ENCODE data around the gene BDNF.
"Not testable (repeated sequence)": the region's sequence is repeated elsewhere in the genome, so short reads cannot be mapped to it uniquely, and the experiment has no call there.

Gene BDNF

GRCh38 chr11:27651711-27652110 lies 48.5 kb downstream of the BDNF start:
- no peaks in the 10 kb centered on the region for H3K9me3 ChIP-seq (ENCODE audit: control insufficient read depth in 2 of 2, low read length in 2 of 2)
- no peaks in the 10 kb centered on the region for H3K36me3 ChIP-seq (ENCODE audit: control insufficient read depth in 2 of 2, insufficient read depth in 2 of 2, low read length in 2 of 2)
- H3K4me1 ChIP-seq (ENCODE audit: control insufficient read depth in 2 of 2, insufficient read depth in 2 of 2, low read length in 2 of 2): no peaks in the 10 kb centered on the region
- H3K4me3 ChIP-seq (ENCODE audit: low read length in 2 of 2): no peak overlapping the region
- H3K27me3 ChIP-seq (ENCODE audit: control insufficient read depth in 2 of 2, insufficient read depth in 2 of 2, low read length in 2 of 2): no peaks in the 10 kb centered on the region
- H3K27ac ChIP-seq (ENCODE audit: low read depth in 2 of 2, low read length in 2 of 2): no peak overlapping the region
- H3K9ac ChIP-seq (ENCODE audit: low read depth in 1 of 2, low read length in 2 of 2): no peak overlapping the region

- Histone ChIP-seq H3K27ac (ENCODE audit: low read depth in 2 of 2, low read length in 2 of 2) (no peak overlapping the region), H3K9me3 (ENCODE audit: control insufficient read depth in 2 of 2, low read length in 2 of 2) (no peaks in the 10 kb centered on the region), H3K9ac (ENCODE audit: low read depth in 1 of 2, low read length in 2 of 2) (no peak overlapping the region), H3K4me1 (ENCODE audit: control insufficient read depth in 2 of 2, insufficient read depth in 2 of 2, low read length in 2 of 2) (no peaks in the 10 kb centered on the region), H3K27me3 (ENCODE audit: control insufficient read depth in 2 of 2, insufficient read depth in 2 of 2, low read length in 2 of 2) (no peaks in the 10 kb centered on the region), H3K4me3 (ENCODE audit: low read length in 2 of 2) (no peak overlapping the region), H3K36me3 (ENCODE audit: control insufficient read depth in 2 of 2, insufficient read depth in 2 of 2, low read length in 2 of 2) (no peaks in the 10 kb centered on the region)
Observed at GRCh38 chr11:27650988-27651387, 49.3 kb downstream of the BDNF start.

GRCh38 chr11:27649800-27650199 lies 50.5 kb downstream of the BDNF start:
- Histone ChIP-seq H3K9me3 (ENCODE audit: control insufficient read depth in 2 of 2, low read length in 2 of 2) (no peaks in the 10 kb centered on the region), H3K9ac (ENCODE audit: low read depth in 1 of 2, low read length in 2 of 2) (no peak overlapping the region), H3K36me3 (ENCODE audit: control insufficient read depth in 2 of 2, insufficient read depth in 2 of 2, low read length in 2 of 2) (no peaks in the 10 kb centered on the region), H3K27ac (ENCODE audit: low read depth in 2 of 2, low read length in 2 of 2) (no peak overlapping the region), H3K4me3 (ENCODE audit: low read length in 2 of 2) (no peak overlapping the region), H3K4me1 (ENCODE audit: control insufficient read depth in 2 of 2, insufficient read depth in 2 of 2, low read length in 2 of 2) (no peaks in the 10 kb centered on the region), H3K27me3 (ENCODE audit: control insufficient read depth in 2 of 2, insufficient read depth in 2 of 2, low read length in 2 of 2) (no peaks in the 10 kb centered on the region)

GRCh38 chr11:27648840-27649239 lies 51.4 kb downstream of the BDNF start:
- Histone ChIP-seq H3K36me3 (ENCODE audit: control insufficient read depth in 2 of 2, insufficient read depth in 2 of 2, low read length in 2 of 2) (no peaks in the 10 kb centered on the region), H3K4me3 (ENCODE audit: low read length in 2 of 2) (no peak overlapping the region), H3K4me1 (ENCODE audit: control insufficient read depth in 2 of 2, insufficient read depth in 2 of 2, low read length in 2 of 2) (no peaks in the 10 kb centered on the region), H3K9me3 (ENCODE audit: control insufficient read depth in 2 of 2, low read length in 2 of 2) (no peaks in the 10 kb centered on the region), H3K9ac (ENCODE audit: low read depth in 1 of 2, low read length in 2 of 2) (no peak overlapping the region), H3K27ac (ENCODE audit: low read depth in 2 of 2, low read length in 2 of 2) (no peak overlapping the region), H3K27me3 (ENCODE audit: control insufficient read depth in 2 of 2, insufficient read depth in 2 of 2, low read length in 2 of 2) (no peaks in the 10 kb centered on the region)

- H3K4me1 ChIP-seq (ENCODE audit: control insufficient read depth in 2 of 2, insufficient read depth in 2 of 2, low read length in 2 of 2): no peaks in the 10 kb centered on the region
- no peak overlapping the region for H3K4me3 ChIP-seq (ENCODE audit: low read length in 2 of 2)
- no peaks in the 10 kb centered on the region for H3K9me3 ChIP-seq (ENCODE audit: control insufficient read depth in 2 of 2, low read length in 2 of 2)
- H3K9ac ChIP-seq (ENCODE audit: low read depth in 1 of 2, low read length in 2 of 2): no peak overlapping the region
- no peak overlapping the region for H3K27ac ChIP-seq (ENCODE audit: low read depth in 2 of 2, low read length in 2 of 2)
- no peaks in the 10 kb centered on the region for H3K36me3 ChIP-seq (ENCODE audit: control insufficient read depth in 2 of 2, insufficient read depth in 2 of 2, low read length in 2 of 2)
- H3K27me3 ChIP-seq (ENCODE audit: control insufficient read depth in 2 of 2, insufficient read depth in 2 of 2, low read length in 2 of 2): no peaks in the 10 kb centered on the region
Observed at GRCh38 chr11:27646051-27646818, 54.0 kb downstream of the BDNF start.

- Histone ChIP-seq H3K4me3 (ENCODE audit: low read length in 2 of 2) (no peak overlapping the region), H3K36me3 (ENCODE audit: control insufficient read depth in 2 of 2, insufficient read depth in 2 of 2, low read length in 2 of 2) (no peaks in the 10 kb centered on the region), H3K27me3 (ENCODE audit: control insufficient read depth in 2 of 2, insufficient read depth in 2 of 2, low read length in 2 of 2) (no peaks in the 10 kb centered on the region), H3K9ac (ENCODE audit: low read depth in 1 of 2, low read length in 2 of 2) (no peak overlapping the region), H3K27ac (ENCODE audit: low read depth in 2 of 2, low read length in 2 of 2) (no peak overlapping the region), H3K4me1 (ENCODE audit: control insufficient read depth in 2 of 2, insufficient read depth in 2 of 2, low read length in 2 of 2) (no peaks in the 10 kb centered on the region), H3K9me3 (ENCODE audit: control insufficient read depth in 2 of 2, low read length in 2 of 2) (no peaks in the 10 kb centered on the region)
Observed at GRCh38 chr11:27642954-27643353, 57.3 kb downstream of the BDNF start.

GRCh38 chr11:27640954-27641353 lies 59.3 kb downstream of the BDNF start:
- Histone ChIP-seq H3K36me3 (ENCODE audit: control insufficient read depth in 2 of 2, insufficient read depth in 2 of 2, low read length in 2 of 2) (no peaks in the 10 kb centered on the region), H3K27me3 (ENCODE audit: control insufficient read depth in 2 of 2, insufficient read depth in 2 of 2, low read length in 2 of 2) (no peaks in the 10 kb centered on the region), H3K9me3 (ENCODE audit: control insufficient read depth in 2 of 2, low read length in 2 of 2) (no peaks in the 10 kb centered on the region), H3K4me3 (ENCODE audit: low read length in 2 of 2) (no peak overlapping the region), H3K9ac (ENCODE audit: low read depth in 1 of 2, low read length in 2 of 2) (no peak overlapping the region), H3K4me1 (ENCODE audit: control insufficient read depth in 2 of 2, insufficient read depth in 2 of 2, low read length in 2 of 2) (no peaks in the 10 kb centered on the region), H3K27ac (ENCODE audit: low read depth in 2 of 2, low read length in 2 of 2) (no peak overlapping the region)

- Histone ChIP-seq H3K27me3 (ENCODE audit: control insufficient read depth in 2 of 2, insufficient read depth in 2 of 2, low read length in 2 of 2) (no peaks in the 10 kb centered on the region), H3K4me1 (ENCODE audit: control insufficient read depth in 2 of 2, insufficient read depth in 2 of 2, low read length in 2 of 2) (no peaks in the 10 kb centered on the region), H3K27ac (ENCODE audit: low read depth in 2 of 2, low read length in 2 of 2) (no peak overlapping the region), H3K9ac (ENCODE audit: low read depth in 1 of 2, low read length in 2 of 2) (no peak overlapping the region), H3K4me3 (ENCODE audit: low read length in 2 of 2) (no peak overlapping the region), H3K36me3 (ENCODE audit: control insufficient read depth in 2 of 2, insufficient read depth in 2 of 2, low read length in 2 of 2) (no peaks in the 10 kb centered on the region), H3K9me3 (ENCODE audit: control insufficient read depth in 2 of 2, low read length in 2 of 2) (no peaks in the 10 kb centered on the region)
Observed at GRCh38 chr11:27635567-27636037, 64.7 kb downstream of the BDNF start.

GRCh38 chr11:27634776-27635175 lies 65.5 kb downstream of the BDNF start:
- H3K4me3 ChIP-seq (ENCODE audit: low read length in 2 of 2); H3K9ac ChIP-seq (ENCODE audit: low read depth in 1 of 2, low read length in 2 of 2); H3K36me3 ChIP-seq (ENCODE audit: control insufficient read depth in 2 of 2, insufficient read depth in 2 of 2, low read length in 2 of 2); H3K4me1 ChIP-seq (ENCODE audit: control insufficient read depth in 2 of 2, insufficient read depth in 2 of 2, low read length in 2 of 2); H3K9me3 ChIP-seq (ENCODE audit: control insufficient read depth in 2 of 2, low read length in 2 of 2); H3K27me3 ChIP-seq (ENCODE audit: control insufficient read depth in 2 of 2, insufficient read depth in 2 of 2, low read length in 2 of 2); H3K27ac ChIP-seq (ENCODE audit: low read depth in 2 of 2, low read length in 2 of 2): not testable (repeated sequence)

GRCh38 chr11:27634282-27634681 lies 66.0 kb downstream of the BDNF start:
- H3K9me3 ChIP-seq (ENCODE audit: control insufficient read depth in 2 of 2, low read length in 2 of 2); H3K27me3 ChIP-seq (ENCODE audit: control insufficient read depth in 2 of 2, insufficient read depth in 2 of 2, low read length in 2 of 2); H3K4me1 ChIP-seq (ENCODE audit: control insufficient read depth in 2 of 2, insufficient read depth in 2 of 2, low read length in 2 of 2); H3K36me3 ChIP-seq (ENCODE audit: control insufficient read depth in 2 of 2, insufficient read depth in 2 of 2, low read length in 2 of 2); H3K27ac ChIP-seq (ENCODE audit: low read depth in 2 of 2, low read length in 2 of 2); H3K9ac ChIP-seq (ENCODE audit: low read depth in 1 of 2, low read length in 2 of 2); H3K4me3 ChIP-seq (ENCODE audit: low read length in 2 of 2): not testable (repeated sequence)
